Transverse colon (tissue), 4 donors: ENCODE measurements around the gene SLC26A9.

Experiments
- EP300 ChIP-seq: sonication (generic); formaldehyde crosslinking; IDR thresholded peaks from one replicate; pipeline ENCODE4 v1.6.1; 2017; ENCODE audit warnings: antibody characterized with exemption, low read depth
- POLR2A ChIP-seq: fragments of 450-650 bp; IDR thresholded peaks from one replicate; pipeline ENCODE4 v1.6.1; 2016; ENCODE audit warnings: antibody characterized with exemption, mild to moderate bottlenecking, moderate library complexity
- POLR2AphosphoS5 ChIP-seq, 3 donors: sonication (generic); formaldehyde crosslinking; IDR thresholded peaks; one replicate each; pipeline ENCODE4 v1.6.1; 2016; ENCODE audit warnings: antibody characterized with exemption in 3 of 3
- TF ChIP-seq, protein P1 (sequence below), 5 experiments: fragments of 200-600 bp in 3 of 5; fragments of 450-650 bp in 2 of 5; sonication (generic) in 3 of 5; IDR thresholded peaks; 1 replicate in 2 of 5; 2 replicates in 3 of 5; pipeline ENCODE4 v1.5.1; 2016 to 2017; ENCODE audit warnings: antibody characterized with exemption in 5 of 5, inconsistent platforms in 3 of 5, mild to moderate bottlenecking in 2 of 5, moderate library complexity in 1 of 5

DNA sequence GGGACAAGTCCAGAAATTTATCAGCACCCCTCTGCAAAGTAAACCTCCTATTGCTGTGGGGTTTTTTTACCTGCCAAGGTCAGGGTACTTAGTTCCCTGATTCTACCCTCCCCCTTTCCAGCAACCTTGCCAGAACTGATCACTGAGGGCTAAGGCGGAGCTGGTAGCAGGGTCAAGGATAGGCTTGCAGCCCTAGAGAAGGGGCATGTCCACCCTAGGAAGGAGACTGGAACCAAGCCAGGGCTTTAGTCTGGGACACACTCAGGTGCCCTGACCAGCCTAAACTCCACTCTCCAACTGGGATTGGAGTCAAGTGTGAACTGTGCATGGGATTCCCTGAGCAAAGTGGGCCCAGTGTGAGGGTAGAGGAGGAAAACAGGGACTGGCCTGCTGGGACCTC, 6.5 kb upstream of the SLC26A9 start:
- TF ChIP-seq, protein P1, sequence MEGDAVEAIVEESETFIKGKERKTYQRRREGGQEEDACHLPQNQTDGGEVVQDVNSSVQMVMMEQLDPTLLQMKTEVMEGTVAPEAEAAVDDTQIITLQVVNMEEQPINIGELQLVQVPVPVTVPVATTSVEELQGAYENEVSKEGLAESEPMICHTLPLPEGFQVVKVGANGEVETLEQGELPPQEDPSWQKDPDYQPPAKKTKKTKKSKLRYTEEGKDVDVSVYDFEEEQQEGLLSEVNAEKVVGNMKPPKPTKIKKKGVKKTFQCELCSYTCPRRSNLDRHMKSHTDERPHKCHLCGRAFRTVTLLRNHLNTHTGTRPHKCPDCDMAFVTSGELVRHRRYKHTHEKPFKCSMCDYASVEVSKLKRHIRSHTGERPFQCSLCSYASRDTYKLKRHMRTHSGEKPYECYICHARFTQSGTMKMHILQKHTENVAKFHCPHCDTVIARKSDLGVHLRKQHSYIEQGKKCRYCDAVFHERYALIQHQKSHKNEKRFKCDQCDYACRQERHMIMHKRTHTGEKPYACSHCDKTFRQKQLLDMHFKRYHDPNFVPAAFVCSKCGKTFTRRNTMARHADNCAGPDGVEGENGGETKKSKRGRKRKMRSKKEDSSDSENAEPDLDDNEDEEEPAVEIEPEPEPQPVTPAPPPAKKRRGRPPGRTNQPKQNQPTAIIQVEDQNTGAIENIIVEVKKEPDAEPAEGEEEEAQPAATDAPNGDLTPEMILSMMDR (IDR thresholded peaks at IDR 0.05): no peak
- no peak for TF ChIP-seq EP300
- no peak for TF ChIP-seq POLR2AphosphoS5 (IDR thresholded peaks at IDR 0.05)
- no peak for TF ChIP-seq POLR2A
